Measurements from ENCODE around the gene SNAPC3. TPM values are rescaled to one million over a fixed set of nuclear protein-coding genes. Genes with fewer than 3 reads are reported as not detected.

The SNAPC3 gene
- total RNA-seq, 4 donors from 2014 or later, result 18.3 to 31.9 (median 20.3) TPM

DNA sequence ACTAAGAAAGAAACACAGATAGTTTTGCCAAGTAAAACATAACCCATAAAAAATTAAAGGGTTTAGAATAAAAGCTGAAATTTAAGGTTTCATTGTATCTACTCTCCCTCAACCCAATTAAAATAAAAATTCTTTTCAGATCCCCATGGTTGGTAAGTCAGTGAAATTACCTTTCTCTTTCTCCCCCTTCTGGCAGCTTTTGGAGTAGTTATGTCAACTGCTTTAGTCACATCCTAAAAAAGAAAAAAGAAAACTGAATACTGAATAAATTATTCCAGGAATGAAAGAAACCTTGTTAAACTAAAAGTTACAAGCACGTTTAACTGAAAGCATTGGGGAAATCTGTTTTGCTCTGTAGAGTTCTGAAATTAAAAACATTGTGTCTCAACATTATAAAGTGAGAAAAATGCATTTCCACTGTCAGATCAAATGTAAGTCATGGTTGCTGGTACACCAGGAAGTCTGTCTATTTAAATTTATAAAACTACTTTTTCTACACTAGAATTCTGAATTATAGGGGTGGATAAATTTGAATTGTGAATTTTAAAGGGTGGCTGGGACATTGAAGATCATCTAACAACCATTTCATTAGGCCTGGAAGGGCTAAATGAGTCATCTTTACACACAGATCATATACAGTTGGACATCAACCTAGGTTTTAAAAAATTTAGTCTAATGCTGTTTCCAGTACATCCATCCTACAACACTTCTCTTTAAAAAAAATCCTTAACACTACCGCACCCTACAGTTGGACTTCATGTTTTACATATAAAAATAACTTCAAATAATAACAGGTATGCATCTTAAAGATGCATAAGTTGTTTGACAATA is 63.4 kb downstream of the SNAPC3 start:
- Histone ChIP-seq H3K4me3 (no peak overlapping the region), H3K36me3 (peaks cover 0 to 7% of the 10 kb centered on the region in 2 donors), H3K27ac (no peak overlapping the region), H3K4me1 (no peaks in the 10 kb centered on the region), H3K9me3 (no peaks in the 10 kb centered on the region), H3K27me3 (no peaks in the 10 kb centered on the region)
- no peak for TF ChIP-seq POLR2A (IDR thresholded peaks at IDR 0.05)
- TF ChIP-seq, protein P1, sequence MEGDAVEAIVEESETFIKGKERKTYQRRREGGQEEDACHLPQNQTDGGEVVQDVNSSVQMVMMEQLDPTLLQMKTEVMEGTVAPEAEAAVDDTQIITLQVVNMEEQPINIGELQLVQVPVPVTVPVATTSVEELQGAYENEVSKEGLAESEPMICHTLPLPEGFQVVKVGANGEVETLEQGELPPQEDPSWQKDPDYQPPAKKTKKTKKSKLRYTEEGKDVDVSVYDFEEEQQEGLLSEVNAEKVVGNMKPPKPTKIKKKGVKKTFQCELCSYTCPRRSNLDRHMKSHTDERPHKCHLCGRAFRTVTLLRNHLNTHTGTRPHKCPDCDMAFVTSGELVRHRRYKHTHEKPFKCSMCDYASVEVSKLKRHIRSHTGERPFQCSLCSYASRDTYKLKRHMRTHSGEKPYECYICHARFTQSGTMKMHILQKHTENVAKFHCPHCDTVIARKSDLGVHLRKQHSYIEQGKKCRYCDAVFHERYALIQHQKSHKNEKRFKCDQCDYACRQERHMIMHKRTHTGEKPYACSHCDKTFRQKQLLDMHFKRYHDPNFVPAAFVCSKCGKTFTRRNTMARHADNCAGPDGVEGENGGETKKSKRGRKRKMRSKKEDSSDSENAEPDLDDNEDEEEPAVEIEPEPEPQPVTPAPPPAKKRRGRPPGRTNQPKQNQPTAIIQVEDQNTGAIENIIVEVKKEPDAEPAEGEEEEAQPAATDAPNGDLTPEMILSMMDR (IDR thresholded peaks at IDR 0.05 in 4 of 5, conservative IDR thresholded peaks at IDR 0.05 in 1 of 5), result peak in 1 of 5 experiments; percentile 40
- ATAC-seq, result no peak
- in situ Hi-C loops (cut with MboI; ENCODE audit: low sequenced_read_pairs in 4 of 4), result no loop called here
- intact Hi-C loops (cut with DNase I; ENCODE audit: low total_unique reads), result no loop called here
- no peak for DNase-seq

DNA sequence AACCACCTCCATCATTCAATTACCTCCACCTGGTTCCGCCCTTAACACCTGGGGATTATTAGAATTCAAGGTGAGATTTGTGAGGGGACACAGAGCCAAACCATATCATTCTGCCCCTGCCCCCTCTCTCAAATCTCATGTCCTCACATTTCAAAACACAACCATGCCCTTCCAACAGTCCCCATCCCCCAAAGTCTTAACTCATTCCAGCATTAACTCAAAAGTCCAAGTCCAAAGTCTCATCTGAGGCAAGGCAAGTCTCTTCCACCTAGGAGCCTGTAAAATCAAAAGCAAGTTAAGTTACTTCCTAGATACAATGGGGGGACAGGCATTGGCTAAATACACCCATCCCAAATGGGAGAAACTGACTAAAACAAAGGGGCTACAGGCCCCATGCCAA is 69.3 kb downstream of the SNAPC3 start:
- intact Hi-C loops (cut with DNase I; ENCODE audit: low total_unique reads) (no loop called here), in situ Hi-C loops (cut with MboI; ENCODE audit: low sequenced_read_pairs in 4 of 4) (no loop called here)
- Histone ChIP-seq H3K27me3 (no peaks in the 10 kb centered on the region), H3K27ac (no peak overlapping the region), H3K9me3 (no peaks in the 10 kb centered on the region), H3K4me1 (no peaks in the 10 kb centered on the region), H3K4me3 (no peak overlapping the region), H3K36me3 (no peaks in the 10 kb centered on the region)
- DNase-seq, result no peak
- ATAC-seq, result no peak
- TF ChIP-seq, protein P1 (IDR thresholded peaks at IDR 0.05 in 4 of 5, conservative IDR thresholded peaks at IDR 0.05 in 1 of 5), result no peak
- TF ChIP-seq POLR2A (IDR thresholded peaks at IDR 0.05), result no peak

DNA sequence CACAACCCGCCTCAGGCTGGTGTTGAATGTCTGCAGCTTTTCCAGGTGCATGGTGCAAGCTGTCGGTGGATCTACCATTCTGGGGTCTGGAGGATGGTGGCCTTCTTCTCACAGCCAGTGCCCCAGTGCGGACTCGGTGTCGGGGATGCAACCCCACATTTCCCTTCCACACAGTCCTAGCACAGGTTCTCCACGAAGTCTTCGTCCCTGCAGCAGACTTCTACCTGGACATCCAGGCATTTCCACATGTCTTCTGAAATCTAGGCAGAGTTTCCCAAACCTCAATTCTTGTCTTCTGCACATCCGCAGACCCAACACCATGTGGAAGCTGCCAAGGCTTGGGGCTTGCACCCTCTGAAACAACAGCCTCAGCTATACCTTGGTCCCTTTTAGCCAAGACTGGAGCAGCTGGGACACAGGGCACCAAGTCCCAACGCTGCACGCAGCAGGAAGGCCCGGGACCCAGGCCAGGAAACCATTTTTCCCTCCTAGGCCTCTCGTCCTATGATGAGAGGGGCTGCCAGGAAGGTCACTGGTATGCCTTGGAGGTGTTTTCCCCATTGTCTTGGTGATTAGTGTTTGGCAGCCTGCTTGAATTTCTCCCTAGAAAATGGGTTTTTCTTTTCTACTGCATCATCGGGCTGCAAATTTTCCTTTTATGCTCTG is 69.9 kb downstream of the SNAPC3 start:
- intact Hi-C loops (cut with DNase I; ENCODE audit: low total_unique reads), result no loop called here
- in situ Hi-C loops (cut with MboI; ENCODE audit: low sequenced_read_pairs in 4 of 4), result no loop called here
- Histone ChIP-seq H3K36me3 (no peaks in the 10 kb centered on the region), H3K4me1 (no peaks in the 10 kb centered on the region), H3K4me3 (no peak overlapping the region), H3K9me3 (no peaks in the 10 kb centered on the region), H3K27ac (no peak overlapping the region), H3K27me3 (no peaks in the 10 kb centered on the region)
- ATAC-seq (no peak), DNase-seq (no peak)
- no peak for TF ChIP-seq POLR2A (IDR thresholded peaks at IDR 0.05)
- TF ChIP-seq, protein P1 (IDR thresholded peaks at IDR 0.05 in 4 of 5, conservative IDR thresholded peaks at IDR 0.05 in 1 of 5), result no peak

DNA sequence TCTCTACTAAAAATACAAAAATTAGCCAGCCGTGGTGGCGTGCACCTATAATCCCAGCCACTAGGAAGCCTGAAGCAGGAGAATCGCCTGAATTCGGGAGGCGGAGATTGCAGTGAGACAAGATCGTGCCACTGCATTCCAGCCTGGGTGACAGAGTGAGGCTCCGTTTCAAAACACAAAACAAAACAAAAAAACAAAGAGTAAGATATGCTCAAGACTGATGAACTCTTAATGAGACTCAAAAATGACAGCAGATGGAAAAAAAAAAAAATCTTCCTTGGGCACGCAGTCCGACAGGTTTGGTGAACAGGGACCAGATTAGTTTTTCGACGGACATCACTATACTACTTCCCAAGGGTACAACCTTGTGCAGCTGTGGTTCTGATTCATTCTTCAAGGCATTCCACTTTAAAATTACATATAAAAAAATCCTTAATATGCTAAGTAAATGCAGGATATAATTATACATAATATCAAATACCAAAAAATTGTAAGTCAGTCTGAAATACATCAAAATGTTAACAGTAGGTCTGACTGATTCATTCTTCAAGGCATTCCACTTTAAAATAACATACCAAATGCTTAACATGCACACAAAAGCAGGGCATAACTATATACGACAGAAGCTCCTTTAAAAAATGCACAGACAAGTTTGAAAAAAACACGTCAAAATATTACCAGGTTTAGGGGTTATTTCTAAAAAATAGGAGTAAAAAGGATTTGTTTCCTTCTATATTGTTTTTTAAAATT is 75.7 kb downstream of the SNAPC3 start:
- no peaks in the 10 kb centered on the region for H3K4me1 ChIP-seq
- no peak for TF ChIP-seq POLR2A (IDR thresholded peaks at IDR 0.05)
- TF ChIP-seq, protein P1 (IDR thresholded peaks at IDR 0.05 in 4 of 5, conservative IDR thresholded peaks at IDR 0.05 in 1 of 5), result no peak
- H3K36me3 ChIP-seq, result no peaks in the 10 kb centered on the region
- DNase-seq (no peak), ATAC-seq (no peak)
- intact Hi-C loops (cut with DNase I; ENCODE audit: low total_unique reads) (no loop called here), in situ Hi-C loops (cut with MboI; ENCODE audit: low sequenced_read_pairs in 4 of 4) (no loop called here)
- H3K27me3 ChIP-seq, result no peaks in the 10 kb centered on the region
- H3K27ac ChIP-seq, result no peak overlapping the region
- no peak overlapping the region for H3K4me3 ChIP-seq
- H3K9me3 ChIP-seq, result no peaks in the 10 kb centered on the region
